Measurements from ENCODE around the gene GALC.

GALC gene

GRCh38 chr14:88005978-88006851 lies 13.2 kb upstream of the GALC start:
- peak; percentile 61 for DNase-seq (ENCODE audit: low read depth)

- no peak for DNase-seq (ENCODE audit: low read depth)
Measured at GRCh38 chr14:88005050-88005481, 12.1 kb upstream of the GALC start, which contains the start of gene GPR65. Gene GPR65, plus strand, starts transcription at chr14:88005135. Its CDS starts 5,713 bp downstream, at chr14:88010848.

- no peak for DNase-seq (ENCODE audit: low read depth)
Measured at GRCh38 chr14:88004506-88005036, 11.6 kb upstream of the GALC start.

GRCh38 chr14:88003425-88003824 lies 10.4 kb upstream of the GALC start:
- DNase-seq (ENCODE audit: low read depth), result no peak

GRCh38 chr14:88002421-88003075 lies 9.6 kb upstream of the GALC start:
- no peak for DNase-seq (ENCODE audit: low read depth)

- no peak for DNase-seq (ENCODE audit: low read depth)
Measured at GRCh38 chr14:87999277-87999676, 6.3 kb upstream of the GALC start.

GRCh38 chr14:87998482-87998881 lies 5.5 kb upstream of the GALC start:
- DNase-seq (ENCODE audit: low read depth), result no peak

- no peak for DNase-seq (ENCODE audit: low read depth)
Measured at GRCh38 chr14:87996291-87996592, 3.3 kb upstream of the GALC start.

GRCh38 chr14:87995500-87996290 lies 2.7 kb upstream of the GALC start:
- DNase-seq (ENCODE audit: low read depth), result no peak

GRCh38 chr14:87994974-87995373 lies 2.0 kb upstream of the GALC start:
- DNase-seq (ENCODE audit: low read depth), result no peak

GRCh38 chr14:87992346-87992717 lies 650 bp downstream of the GALC start:
- no peak for DNase-seq (ENCODE audit: low read depth)

GRCh38 chr14:87990682-87991081 lies 2.3 kb downstream of the GALC start:
- DNase-seq (ENCODE audit: low read depth), result no peak

GRCh38 chr14:87989956-87990299 lies 3.1 kb downstream of the GALC start:
- DNase-seq (ENCODE audit: low read depth), result no peak

GRCh38 chr14:87989221-87989955 lies 3.6 kb downstream of the GALC start:
- no peak for DNase-seq (ENCODE audit: low read depth)

- DNase-seq (ENCODE audit: low read depth), result no peak
Measured at GRCh38 chr14:87979689-87980088, 13.3 kb downstream of the GALC start.

GRCh38 chr14:87975636-87976035 lies 17.3 kb downstream of the GALC start:
- no peak for DNase-seq (ENCODE audit: low read depth)

GRCh38 chr14:87971010-87971409 lies 22.0 kb downstream of the GALC start:
- DNase-seq (ENCODE audit: low read depth), result no peak

- DNase-seq (ENCODE audit: low read depth), result no peak
Measured at GRCh38 chr14:87967496-87967895, 25.5 kb downstream of the GALC start.

- DNase-seq (ENCODE audit: low read depth), result no peak
Measured at GRCh38 chr14:87966816-87967215, 26.2 kb downstream of the GALC start.

GRCh38 chr14:87961246-87961645 lies 31.7 kb downstream of the GALC start:
- no peak for DNase-seq (ENCODE audit: low read depth)

GRCh38 chr14:87960013-87960787 lies 32.8 kb downstream of the GALC start:
- DNase-seq (ENCODE audit: low read depth), result no peak

Measured in activated T-cell treated with anti-CD3 and anti-CD28 coated beads for 24 hours (primary cell).